ENCODE results near the gene CDK17. TPM values are rescaled to one million over a fixed set of nuclear protein-coding genes. Genes with fewer than 3 reads are reported as not detected.
"Not testable (repeated sequence)": the region's sequence is repeated elsewhere in the genome, so short reads cannot be mapped to it uniquely, and the experiment has no call there.

CDK17 gene
- total RNA-seq, 1 experiment from 2014 or later: 47.4 TPM

DNA sequence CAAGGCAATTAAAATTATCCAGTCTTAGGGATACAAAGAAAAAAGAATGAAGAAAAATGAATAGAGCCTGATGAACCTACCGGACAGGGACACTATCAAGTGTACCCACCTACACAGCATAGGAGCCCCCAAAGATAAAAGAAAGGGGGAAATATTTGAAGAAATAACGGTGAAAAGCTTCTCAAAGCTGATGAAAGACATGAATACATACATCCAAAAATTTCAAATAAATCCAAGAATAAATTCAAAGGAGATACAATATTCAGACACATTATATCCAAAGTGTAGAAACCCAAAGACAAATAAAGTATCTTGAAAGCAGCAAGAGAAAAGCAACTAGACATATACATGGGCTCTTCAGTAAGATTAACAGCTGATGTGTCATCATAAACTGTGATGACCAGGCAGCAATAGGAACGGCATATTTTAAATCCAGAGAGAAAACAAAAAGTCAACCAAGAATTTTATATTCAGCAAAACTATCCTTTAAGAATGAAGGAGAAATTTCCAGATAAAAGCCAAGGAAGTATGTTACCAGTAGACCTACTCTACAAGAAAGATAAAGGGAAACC lies 56.0 kb downstream of the CDK17 start:
- in situ Hi-C loops (cut with HindIII; ENCODE audit: low pct_unique_long_range_greater_than_20kb, low sequenced_read_pairs): no loop called here
- no peak for DNase-seq (ENCODE audit: low read depth, low spot score)

GRCh38 chr12:96343347-96343954 lies 56.8 kb downstream of the CDK17 start:
- in situ Hi-C loops (cut with HindIII; ENCODE audit: low pct_unique_long_range_greater_than_20kb, low sequenced_read_pairs): no loop called here
- no peak for DNase-seq (ENCODE audit: low read depth, low spot score)

DNA sequence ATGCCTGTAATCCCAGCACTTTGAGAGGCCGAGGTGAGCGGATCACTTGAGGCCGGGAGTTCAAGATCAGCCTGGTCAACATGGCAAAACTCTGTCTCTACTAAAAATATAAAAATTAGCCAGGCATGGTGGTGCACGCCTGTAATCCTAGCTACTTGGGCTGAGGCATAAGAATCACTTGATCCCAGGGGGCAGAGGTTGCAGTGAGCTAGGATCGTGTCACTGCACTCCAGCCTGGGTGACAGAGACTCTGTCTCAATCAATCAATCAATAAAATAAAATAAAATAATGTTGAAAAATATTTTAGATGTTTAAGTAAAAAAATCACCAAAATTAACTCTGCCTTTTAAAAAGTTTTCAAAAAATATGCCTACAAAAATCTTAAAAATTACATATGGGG lies 60.6 kb downstream of the CDK17 start:
- DNase-seq (ENCODE audit: low read depth, low spot score); in situ Hi-C loops (cut with HindIII; ENCODE audit: low pct_unique_long_range_greater_than_20kb, low sequenced_read_pairs): not testable (repeated sequence)

DNA sequence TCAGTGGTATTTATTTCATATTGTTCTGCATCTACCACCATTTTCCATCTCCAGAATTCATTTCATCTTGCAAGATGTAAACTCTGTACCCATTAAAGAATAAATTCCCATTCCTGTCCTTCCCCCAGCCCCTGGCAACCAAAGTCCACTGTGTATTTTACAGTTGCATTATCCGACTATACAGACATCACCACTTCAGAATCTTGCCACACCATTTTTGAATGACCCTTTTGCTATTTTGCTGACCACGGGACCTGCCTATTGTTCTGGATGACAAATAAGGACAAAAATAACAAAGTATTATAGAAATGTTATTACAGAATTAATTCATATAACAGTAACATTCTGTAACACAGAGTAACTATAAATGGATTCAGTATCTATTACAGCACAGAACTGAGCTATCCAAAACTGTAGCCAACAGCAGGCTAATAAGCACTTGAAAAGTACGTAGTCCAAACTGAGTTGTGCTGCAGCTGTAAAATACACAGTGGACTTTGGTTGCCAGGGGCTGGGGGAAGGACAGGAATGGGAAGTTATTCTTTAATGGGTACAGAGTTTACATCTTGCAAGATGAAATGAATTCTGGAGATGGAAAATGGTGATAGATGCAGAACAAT lies 61.3 kb downstream of the CDK17 start:
- in situ Hi-C loops (cut with HindIII; ENCODE audit: low pct_unique_long_range_greater_than_20kb, low sequenced_read_pairs): no loop called here
- no peak for DNase-seq (ENCODE audit: low read depth, low spot score)

DNA sequence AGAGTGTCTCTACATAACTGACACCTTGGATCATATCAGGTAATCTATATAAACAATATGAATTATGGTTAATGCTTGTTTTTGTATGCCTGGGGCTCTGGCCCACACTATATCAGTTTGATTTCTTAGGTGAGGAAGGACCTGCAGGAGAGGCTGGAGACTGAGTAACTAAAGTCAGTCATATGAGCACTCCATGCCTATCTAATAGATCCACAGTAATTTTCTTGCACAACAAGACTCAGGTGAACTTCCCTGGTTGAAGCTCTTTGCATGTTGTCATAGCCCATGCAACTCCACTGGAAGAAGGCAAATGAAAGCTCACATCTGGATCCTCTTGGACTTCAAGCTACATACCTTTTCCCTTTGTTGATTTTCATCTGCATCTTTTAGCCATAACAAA lies 62.3 kb downstream of the CDK17 start:
- no peak for DNase-seq (ENCODE audit: low read depth, low spot score)
- in situ Hi-C loops (cut with HindIII; ENCODE audit: low pct_unique_long_range_greater_than_20kb, low sequenced_read_pairs): no loop called here

GRCh38 chr12:96336489-96336888 lies 63.8 kb downstream of the CDK17 start:
- in situ Hi-C loops (cut with HindIII; ENCODE audit: low pct_unique_long_range_greater_than_20kb, low sequenced_read_pairs): no loop called here
- DNase-seq (ENCODE audit: low read depth, low spot score): no peak

DNA sequence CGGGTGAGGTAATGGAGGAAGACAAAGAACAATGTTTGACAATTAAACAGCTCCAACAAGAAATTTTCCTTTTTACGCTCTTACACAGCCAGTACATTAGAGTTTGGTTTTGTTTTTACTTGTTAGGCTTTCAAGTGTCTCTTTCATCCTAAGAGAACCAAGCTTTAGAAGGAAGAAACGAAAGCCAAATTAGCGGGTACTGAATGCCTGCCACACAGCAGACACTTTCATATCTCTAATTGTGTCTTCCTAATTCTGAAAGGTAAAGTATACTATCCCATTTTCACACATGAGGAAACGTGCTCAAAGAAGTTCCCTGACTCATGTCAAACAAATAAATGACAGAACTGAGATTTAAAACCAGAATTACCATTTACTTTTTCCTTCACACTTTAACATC lies 65.0 kb downstream of the CDK17 start:
- no peak for DNase-seq (ENCODE audit: low read depth, low spot score)
- in situ Hi-C loops (cut with HindIII; ENCODE audit: low pct_unique_long_range_greater_than_20kb, low sequenced_read_pairs): no loop called here

DNA sequence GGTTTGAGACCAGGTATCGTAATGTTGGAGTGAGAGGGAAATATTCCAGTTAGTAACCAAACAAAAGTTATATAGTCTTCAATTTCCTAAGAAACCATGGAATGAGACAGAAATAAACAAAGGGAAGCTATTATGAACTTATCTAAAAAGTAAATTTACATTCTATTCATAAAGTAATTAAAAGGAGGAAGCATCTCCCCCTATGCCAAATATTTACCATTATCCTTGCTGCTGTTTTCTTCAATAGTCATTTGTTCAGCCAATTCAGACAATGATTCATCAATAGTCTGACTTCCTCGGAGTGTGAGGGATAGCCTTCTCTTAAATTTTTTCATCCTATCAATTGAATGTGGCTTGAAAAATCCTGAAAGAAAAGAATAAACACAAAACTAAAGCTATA lies 65.7 kb downstream of the CDK17 start:
- DNase-seq (ENCODE audit: low read depth, low spot score): no peak
- in situ Hi-C loops (cut with HindIII; ENCODE audit: low pct_unique_long_range_greater_than_20kb, low sequenced_read_pairs): no loop called here

DNA sequence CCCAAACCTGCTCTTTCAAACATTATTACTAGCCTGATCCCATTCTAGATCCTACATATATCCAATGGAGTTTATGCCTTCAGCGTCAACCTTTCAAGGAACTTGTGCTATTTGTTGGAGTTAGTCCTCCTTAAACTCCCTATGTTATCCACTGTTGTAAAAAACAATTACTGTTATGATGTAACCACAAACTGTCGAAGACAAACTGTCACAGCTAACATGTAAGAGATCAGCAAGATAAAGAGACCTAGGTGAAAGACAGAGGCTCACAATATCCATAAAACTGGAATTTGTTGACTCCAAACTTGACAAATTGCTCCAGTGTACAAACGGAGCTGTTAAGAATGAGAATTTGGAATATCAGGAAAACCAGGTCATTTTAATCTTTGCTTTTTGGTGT lies 70.7 kb downstream of the CDK17 start:
- no peak for DNase-seq (ENCODE audit: low read depth, low spot score)
- in situ Hi-C loops (cut with HindIII; ENCODE audit: low pct_unique_long_range_greater_than_20kb, low sequenced_read_pairs): no loop called here

DNA sequence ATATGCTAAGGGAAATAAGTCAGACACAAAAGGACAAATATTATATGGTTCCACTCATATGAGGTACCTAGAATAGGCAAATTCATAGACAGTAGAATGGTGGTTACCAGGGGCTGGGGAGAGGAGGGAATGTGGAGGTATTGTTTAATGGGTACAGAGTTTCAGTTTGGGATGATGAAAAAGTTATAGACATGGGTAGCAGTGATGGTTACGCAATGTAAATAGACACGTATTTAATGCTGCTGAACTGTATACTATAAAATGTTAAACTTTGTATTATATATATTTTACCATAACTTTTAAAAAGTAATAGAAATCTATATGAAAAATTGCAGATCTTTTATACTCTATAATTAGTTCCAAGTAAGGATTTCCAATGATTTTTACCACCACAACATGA lies 71.2 kb downstream of the CDK17 start:
- in situ Hi-C loops (cut with HindIII; ENCODE audit: low pct_unique_long_range_greater_than_20kb, low sequenced_read_pairs): no loop called here
- DNase-seq (ENCODE audit: low read depth, low spot score): no peak

DNA sequence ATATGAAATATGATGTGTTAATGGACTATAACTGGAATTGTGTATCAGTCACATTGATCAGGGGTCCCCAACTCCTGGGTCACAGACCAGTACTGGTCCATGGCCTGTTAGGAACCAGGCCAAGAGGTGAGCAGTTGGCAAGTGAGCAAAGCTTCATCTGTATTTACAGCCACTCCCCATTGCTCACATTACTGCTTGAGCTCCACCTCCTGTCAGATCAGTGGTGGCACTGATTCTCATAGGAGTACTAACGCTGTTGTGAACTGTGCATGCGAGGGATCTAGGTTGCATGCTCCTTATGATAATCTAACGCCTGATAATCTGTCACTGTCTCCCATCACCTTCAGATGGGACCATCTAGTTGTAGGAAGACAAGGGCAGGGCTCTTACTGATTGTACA lies 72.3 kb downstream of the CDK17 start:
- no peak for DNase-seq (ENCODE audit: low read depth, low spot score)
- in situ Hi-C loops (cut with HindIII; ENCODE audit: low pct_unique_long_range_greater_than_20kb, low sequenced_read_pairs): no loop called here

DNA sequence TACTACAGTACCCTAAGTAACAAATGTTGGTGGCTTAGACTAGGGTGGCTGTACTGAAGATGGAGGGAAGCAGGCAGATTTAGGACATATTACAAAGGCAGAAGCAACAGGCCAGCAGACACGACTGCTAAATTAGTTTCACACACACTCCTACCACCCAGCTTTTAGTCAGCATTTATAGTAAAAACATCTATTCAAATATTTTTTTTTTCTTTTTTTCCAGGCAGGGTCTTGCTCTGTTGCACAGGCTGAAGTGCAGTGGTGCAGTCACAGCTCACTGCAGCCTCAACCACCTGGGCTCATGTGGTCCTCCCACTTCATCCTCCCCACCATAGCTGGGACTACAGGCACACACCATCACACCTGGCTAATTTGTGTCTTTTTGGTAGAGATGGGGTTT lies 72.9 kb downstream of the CDK17 start:
- DNase-seq (ENCODE audit: low read depth, low spot score): no peak
- in situ Hi-C loops (cut with HindIII; ENCODE audit: low pct_unique_long_range_greater_than_20kb, low sequenced_read_pairs): no loop called here

DNA sequence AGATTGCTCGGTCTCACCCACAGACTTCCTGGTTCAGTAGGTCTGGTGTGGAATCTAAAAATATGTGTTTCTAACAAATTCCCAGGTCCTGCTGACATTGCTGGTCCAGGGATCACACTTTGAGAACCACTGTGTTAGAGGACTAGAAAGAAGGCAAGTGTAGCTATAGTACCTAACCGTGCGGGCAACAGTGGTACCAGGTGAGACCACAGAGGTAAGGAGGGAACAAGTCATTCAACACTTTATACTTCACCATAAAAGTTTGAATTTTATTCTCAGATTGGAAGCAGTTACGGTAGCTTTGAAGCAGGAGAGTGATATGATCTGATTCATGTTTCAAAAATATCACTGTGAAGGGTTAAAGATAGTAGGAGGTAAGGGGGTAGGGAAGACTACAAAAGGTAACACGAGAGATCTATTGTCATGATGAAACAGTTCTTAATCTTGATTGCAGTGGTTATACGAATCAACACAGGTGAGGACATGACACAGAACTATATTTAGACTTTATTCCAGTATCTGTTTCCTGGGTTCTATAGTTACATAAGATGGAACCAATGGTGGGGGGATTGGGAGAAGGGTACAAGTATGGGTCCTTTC lies 73.5 kb downstream of the CDK17 start:
- in situ Hi-C loops (cut with HindIII; ENCODE audit: low pct_unique_long_range_greater_than_20kb, low sequenced_read_pairs): no loop called here
- DNase-seq (ENCODE audit: low read depth, low spot score): no peak

- in situ Hi-C loops (cut with HindIII; ENCODE audit: low pct_unique_long_range_greater_than_20kb, low sequenced_read_pairs): no loop called here
- no peak for DNase-seq (ENCODE audit: low read depth, low spot score)
Measured at GRCh38 chr12:96323906-96324305, 76.3 kb downstream of the CDK17 start.

DNA sequence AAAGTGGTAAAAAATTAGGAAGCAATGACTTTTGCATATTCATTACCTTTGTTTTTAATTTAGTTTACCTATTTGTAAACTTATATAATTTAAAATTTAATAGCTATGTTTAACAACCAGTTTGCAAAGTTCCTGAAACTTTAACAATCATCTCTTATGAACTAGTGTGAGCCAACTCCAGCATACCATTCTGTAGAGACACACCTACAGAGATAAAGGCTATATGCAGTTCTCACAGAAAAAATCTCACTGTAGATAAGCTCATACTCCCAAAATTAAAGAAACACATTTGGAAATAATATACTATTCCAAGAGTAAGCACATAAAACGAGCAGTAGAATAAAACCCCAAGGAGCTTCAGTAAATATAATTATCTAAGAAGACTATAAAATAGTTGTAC lies 77.5 kb downstream of the CDK17 start:
- DNase-seq (ENCODE audit: low read depth, low spot score): no peak
- in situ Hi-C loops (cut with HindIII; ENCODE audit: low pct_unique_long_range_greater_than_20kb, low sequenced_read_pairs): no loop called here

GRCh38 chr12:96321941-96322340 lies 78.3 kb downstream of the CDK17 start:
- in situ Hi-C loops (cut with HindIII; ENCODE audit: low pct_unique_long_range_greater_than_20kb, low sequenced_read_pairs): no loop called here
- no peak for DNase-seq (ENCODE audit: low read depth, low spot score)

DNA sequence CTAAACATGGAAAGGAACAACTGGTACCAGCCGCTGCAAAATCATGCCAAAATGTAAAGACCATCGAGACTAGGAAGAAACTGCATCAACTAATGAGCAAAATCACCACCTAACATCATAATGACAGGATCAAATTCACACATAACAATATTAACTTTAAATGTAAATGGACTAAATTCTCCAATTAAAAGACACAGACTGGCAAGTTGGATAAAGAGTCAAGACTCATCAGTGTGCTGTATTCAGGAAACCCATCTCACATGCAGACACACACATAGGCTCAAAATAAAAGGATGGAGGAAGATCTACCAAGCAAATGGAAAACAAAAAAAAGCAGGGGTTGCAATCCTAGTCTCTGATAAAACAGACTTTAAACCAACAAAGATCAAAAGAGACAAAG lies 82.4 kb downstream of the CDK17 start:
- DNase-seq (ENCODE audit: low read depth, low spot score); in situ Hi-C loops (cut with HindIII; ENCODE audit: low pct_unique_long_range_greater_than_20kb, low sequenced_read_pairs): not testable (repeated sequence)

DNA sequence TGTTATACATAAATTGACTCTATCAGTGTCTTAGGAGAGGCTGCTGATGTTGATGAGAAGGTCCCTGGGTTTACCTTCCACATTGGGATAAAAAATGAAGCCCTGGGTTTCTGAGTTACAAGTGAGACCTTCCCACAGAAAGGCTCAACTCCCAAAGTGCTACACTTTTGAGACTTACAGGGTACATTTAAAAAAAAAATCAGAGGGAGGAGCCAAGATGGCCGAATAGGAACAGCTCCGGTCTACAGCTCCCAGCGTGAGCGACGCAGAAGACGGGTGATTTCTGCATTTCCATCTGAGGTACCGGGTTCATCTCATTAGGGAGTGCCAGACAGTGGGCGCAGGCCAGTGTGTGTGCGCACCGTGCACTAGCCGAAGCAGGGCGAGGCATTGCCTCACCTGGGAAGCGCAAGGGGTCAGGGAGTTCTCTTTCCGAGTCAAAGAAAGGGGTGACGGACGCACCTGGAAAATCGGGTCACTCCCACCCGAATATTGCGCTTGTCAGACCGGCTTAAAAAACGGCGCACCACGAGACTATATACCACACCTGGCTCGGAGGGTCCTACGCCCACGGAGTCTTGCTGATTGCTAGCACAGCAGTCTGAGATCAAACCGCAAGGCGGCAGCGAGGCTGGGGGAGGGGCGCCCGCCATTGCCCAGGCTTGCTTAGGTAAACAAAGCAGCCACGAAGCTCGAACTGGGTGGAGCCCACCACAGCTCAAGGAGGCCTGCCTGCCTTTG lies 84.3 kb downstream of the CDK17 start:
- in situ Hi-C loops (cut with HindIII; ENCODE audit: low pct_unique_long_range_greater_than_20kb, low sequenced_read_pairs); DNase-seq (ENCODE audit: low read depth, low spot score): not testable (repeated sequence)
